GM18505 (cell line): ENCODE results near the gene PRDX6.
"Not testable (repeated sequence)": the region's sequence is repeated elsewhere in the genome, so short reads cannot be mapped to it uniquely, and the experiment has no call there.

ENCODE experiments used
- ATAC-seq: cut with Tn5 transposase; IDR thresholded peaks from one replicate; pipeline ENCODE4 v1.9.1; 2021; ENCODE audit not compliant: unreplicated experiment
- POLR2A ChIP-seq: IDR thresholded peaks from 4 replicates; pipeline ENCODE4 v1.6.1; 2011; ENCODE audit warnings: borderline replicate concordance; ENCODE audit not compliant: insufficient read depth, insufficient read length; ENCODE audit errors: extremely low read depth

Gene PRDX6

GRCh38 chr1:173445656-173446055 is 31.5 kb upstream of the PRDX6 start:
- no peak for TF ChIP-seq POLR2A
- no peak for ATAC-seq

- no peak for TF ChIP-seq POLR2A
- ATAC-seq = no peak
Measured at GRCh38 chr1:173447224-173447623, 29.9 kb upstream of the PRDX6 start.

- no peak for TF ChIP-seq POLR2A
- no peak for ATAC-seq
Measured at GRCh38 chr1:173448945-173449344, 28.2 kb upstream of the PRDX6 start.

- no peak for TF ChIP-seq POLR2A
- no peak for ATAC-seq
Measured at GRCh38 chr1:173451981-173452380, 25.2 kb upstream of the PRDX6 start.

- ATAC-seq = no peak
- no peak for TF ChIP-seq POLR2A
Measured at GRCh38 chr1:173453982-173454381, 23.2 kb upstream of the PRDX6 start.

GRCh38 chr1:173454966-173455524 is 22.1 kb upstream of the PRDX6 start:
- no peak for TF ChIP-seq POLR2A
- ATAC-seq = no peak

- no peak for TF ChIP-seq POLR2A
- no peak for ATAC-seq
Measured at GRCh38 chr1:173459885-173460284, 17.2 kb upstream of the PRDX6 start.

GRCh38 chr1:173462666-173463065 is 14.5 kb upstream of the PRDX6 start:
- ATAC-seq = not testable (repeated sequence)

- not testable (repeated sequence) for ATAC-seq
Measured at GRCh38 chr1:173464185-173464584, 12.9 kb upstream of the PRDX6 start.

- ATAC-seq = no peak
Measured at GRCh38 chr1:173467426-173467825, 9.7 kb upstream of the PRDX6 start.

GRCh38 chr1:173469656-173470055 is 7.5 kb upstream of the PRDX6 start:
- TF ChIP-seq POLR2A = no peak
- no peak for ATAC-seq

More at GRCh38 chr1:173467426-173467825, 9.7 kb upstream of the PRDX6 start:
- TF ChIP-seq POLR2A = no peak

- no peak for ATAC-seq
- TF ChIP-seq POLR2A = no peak
Measured at GRCh38 chr1:173470608-173471007, 6.5 kb upstream of the PRDX6 start.

- TF ChIP-seq POLR2A = no peak
- no peak for ATAC-seq
Measured at GRCh38 chr1:173473599-173474011, 3.5 kb upstream of the PRDX6 start.

GRCh38 chr1:173474097-173474779 is 2.9 kb upstream of the PRDX6 start:
- TF ChIP-seq POLR2A = no peak
- ATAC-seq = no peak

GRCh38 chr1:173474780-173475421 is 2.2 kb upstream of the PRDX6 start:
- not testable (repeated sequence) for ATAC-seq
